ENCODE data around the gene ALDH4A1. TPM values are rescaled to one million over a fixed set of nuclear protein-coding genes. Genes with fewer than 3 reads are reported as not detected.

The ALDH4A1 gene
- total and polyA plus RNA-seq, 10 of the 15 experiments (the other 5 are each of a cell fraction or from before 2014, with no cell fraction given), result 0.06 to 25.5 (median 13.0) TPM

DNA sequence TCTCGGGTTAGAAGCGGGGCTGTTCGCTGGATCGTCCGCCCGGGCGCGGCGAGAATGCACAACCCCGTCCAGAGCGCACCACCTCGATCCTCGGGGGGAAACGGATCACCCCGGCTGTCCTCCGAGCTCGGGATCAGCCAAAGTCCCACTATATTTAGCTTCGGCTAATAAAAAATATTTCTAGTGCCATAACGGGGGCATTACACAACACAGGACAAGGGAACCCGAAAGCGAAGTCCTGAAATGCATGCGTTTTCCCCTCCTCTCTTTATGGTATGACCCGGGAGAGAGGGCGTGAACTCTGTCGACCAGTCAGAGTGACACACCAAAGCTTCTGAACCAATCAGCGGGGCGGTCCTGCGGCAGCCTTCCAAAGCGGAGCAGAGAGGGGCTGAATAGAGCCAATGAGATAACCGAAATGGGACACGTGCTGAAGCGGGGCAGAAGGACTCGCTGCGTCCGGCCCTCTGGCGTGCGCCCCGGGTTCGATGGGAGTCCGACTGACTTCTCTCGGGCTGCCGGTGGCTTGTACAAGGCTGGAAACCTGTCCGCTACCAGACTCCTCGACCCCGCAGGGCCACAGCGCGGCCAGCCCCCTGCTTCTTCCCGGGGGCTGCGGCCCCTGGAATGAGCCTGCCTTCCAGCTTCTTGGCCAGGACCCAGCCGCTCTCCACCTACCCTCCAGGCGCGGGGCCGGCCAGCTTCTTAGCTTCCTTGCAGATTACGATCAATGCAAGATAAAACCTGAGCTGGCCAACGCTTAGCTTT is at the start of gene ALDH4A1 (continued):
- 0 out of 2 replicates have a peak, but pooled peaks have one; percentile 46 for TF ChIP-seq RCOR1 (conservative IDR thresholded peaks at IDR 0.05; ENCODE audit: low read depth, low read length)
- TF ChIP-seq ZZZ3 (IDR thresholded peaks at IDR 0.05; ENCODE audit: control insufficient read depth, insufficient read length, low read depth), result no peak
- TF ChIP-seq, protein P1, sequence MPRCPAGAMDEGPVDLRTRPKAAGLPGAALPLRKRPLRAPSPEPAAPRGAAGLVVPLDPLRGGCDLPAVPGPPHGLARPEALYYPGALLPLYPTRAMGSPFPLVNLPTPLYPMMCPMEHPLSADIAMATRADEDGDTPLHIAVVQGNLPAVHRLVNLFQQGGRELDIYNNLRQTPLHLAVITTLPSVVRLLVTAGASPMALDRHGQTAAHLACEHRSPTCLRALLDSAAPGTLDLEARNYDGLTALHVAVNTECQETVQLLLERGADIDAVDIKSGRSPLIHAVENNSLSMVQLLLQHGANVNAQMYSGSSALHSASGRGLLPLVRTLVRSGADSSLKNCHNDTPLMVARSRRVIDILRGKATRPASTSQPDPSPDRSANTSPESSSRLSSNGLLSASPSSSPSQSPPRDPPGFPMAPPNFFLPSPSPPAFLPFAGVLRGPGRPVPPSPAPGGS (IDR thresholded peaks at IDR 0.05; ENCODE audit: borderline replicate concordance, insufficient read depth, low read depth, low read length, poor library complexity, severe bottlenecking), result no peak
- TF ChIP-seq, protein P2, sequence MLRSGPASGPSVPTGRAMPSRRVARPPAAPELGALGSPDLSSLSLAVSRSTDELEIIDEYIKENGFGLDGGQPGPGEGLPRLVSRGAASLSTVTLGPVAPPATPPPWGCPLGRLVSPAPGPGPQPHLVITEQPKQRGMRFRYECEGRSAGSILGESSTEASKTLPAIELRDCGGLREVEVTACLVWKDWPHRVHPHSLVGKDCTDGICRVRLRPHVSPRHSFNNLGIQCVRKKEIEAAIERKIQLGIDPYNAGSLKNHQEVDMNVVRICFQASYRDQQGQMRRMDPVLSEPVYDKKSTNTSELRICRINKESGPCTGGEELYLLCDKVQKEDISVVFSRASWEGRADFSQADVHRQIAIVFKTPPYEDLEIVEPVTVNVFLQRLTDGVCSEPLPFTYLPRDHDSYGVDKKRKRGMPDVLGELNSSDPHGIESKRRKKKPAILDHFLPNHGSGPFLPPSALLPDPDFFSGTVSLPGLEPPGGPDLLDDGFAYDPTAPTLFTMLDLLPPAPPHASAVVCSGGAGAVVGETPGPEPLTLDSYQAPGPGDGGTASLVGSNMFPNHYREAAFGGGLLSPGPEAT (IDR thresholded peaks at IDR 0.05; ENCODE audit: low read depth), result peak; percentile 92
- TF ChIP-seq, protein P3, sequence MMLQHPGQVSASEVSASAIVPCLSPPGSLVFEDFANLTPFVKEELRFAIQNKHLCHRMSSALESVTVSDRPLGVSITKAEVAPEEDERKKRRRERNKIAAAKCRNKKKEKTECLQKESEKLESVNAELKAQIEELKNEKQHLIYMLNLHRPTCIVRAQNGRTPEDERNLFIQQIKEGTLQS (IDR thresholded peaks at IDR 0.05; ENCODE audit: borderline replicate concordance, extremely low read depth, low read depth, low read length), result peak; percentile 76; the same call in 1 of the 2 replicates
- TF ChIP-seq, protein P4, sequence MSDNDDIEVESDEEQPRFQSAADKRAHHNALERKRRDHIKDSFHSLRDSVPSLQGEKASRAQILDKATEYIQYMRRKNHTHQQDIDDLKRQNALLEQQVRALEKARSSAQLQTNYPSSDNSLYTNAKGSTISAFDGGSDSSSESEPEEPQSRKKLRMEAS (IDR thresholded peaks at IDR 0.05; ENCODE audit: low read depth, low read length), result peak; percentile 87
- no peak for TF ChIP-seq SPI1 (IDR thresholded peaks at IDR 0.05; ENCODE audit: borderline replicate concordance, insufficient read depth, low read depth, low read length)
- TF ChIP-seq HDAC6 (IDR thresholded peaks at IDR 0.05; ENCODE audit: unreplicated experiment), result no peak
- TF ChIP-seq CHD1 (IDR thresholded peaks at IDR 0.05; ENCODE audit: low read depth, low read length), result peak; percentile 99
- TF ChIP-seq NFYB (IDR thresholded peaks at IDR 0.05; ENCODE audit: insufficient read depth, low read depth, low read length), result peak; percentile 94
- peak; percentile 83; the same call in 1 of the 2 replicates for TF ChIP-seq ZNF207 (IDR thresholded peaks at IDR 0.05; ENCODE audit: borderline replicate concordance)
- TF ChIP-seq ZNF24 (IDR thresholded peaks at IDR 0.05), result no peak
- TF ChIP-seq PAX8 (IDR thresholded peaks at IDR 0.05), result no peak
- no peak for TF ChIP-seq ZNF274 (IDR thresholded peaks at IDR 0.05; ENCODE audit: insufficient read depth, insufficient read length)
- TF ChIP-seq CBX3 (IDR thresholded peaks at IDR 0.05; ENCODE audit: borderline replicate concordance, low read depth), result no peak
- TF ChIP-seq GABPA (IDR thresholded peaks at IDR 0.05; ENCODE audit: low read depth), result no peak
- TF ChIP-seq NFIC (IDR thresholded peaks at IDR 0.05; ENCODE audit: low read depth, low read length), result no peak
- peak; percentile 99 for TF ChIP-seq SREBF1 (IDR thresholded peaks at IDR 0.05; ENCODE audit: low read length)
- TF ChIP-seq, protein P5, sequence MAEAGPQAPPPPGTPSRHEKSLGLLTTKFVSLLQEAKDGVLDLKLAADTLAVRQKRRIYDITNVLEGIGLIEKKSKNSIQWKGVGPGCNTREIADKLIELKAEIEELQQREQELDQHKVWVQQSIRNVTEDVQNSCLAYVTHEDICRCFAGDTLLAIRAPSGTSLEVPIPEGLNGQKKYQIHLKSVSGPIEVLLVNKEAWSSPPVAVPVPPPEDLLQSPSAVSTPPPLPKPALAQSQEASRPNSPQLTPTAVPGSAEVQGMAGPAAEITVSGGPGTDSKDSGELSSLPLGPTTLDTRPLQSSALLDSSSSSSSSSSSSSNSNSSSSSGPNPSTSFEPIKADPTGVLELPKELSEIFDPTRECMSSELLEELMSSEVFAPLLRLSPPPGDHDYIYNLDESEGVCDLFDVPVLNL (IDR thresholded peaks at IDR 0.05; ENCODE audit: low read depth, low read length), result no peak
- TF ChIP-seq EP300 (IDR thresholded peaks at IDR 0.05; ENCODE audit: borderline replicate concordance in 1 of 2, control insufficient read depth in 1 of 2, low read depth in 2 of 2, low read length in 2 of 2), result no peak
- TF ChIP-seq POLR2AphosphoS2 (IDR thresholded peaks at IDR 0.05; ENCODE audit: low read depth, low read length), result peak; percentile 48; the same call in 1 of the 2 replicates
- TF ChIP-seq LARP7 (IDR thresholded peaks at IDR 0.05), result peak; percentile 37; the same call in 1 of the 2 replicates
- TF ChIP-seq KDM1A (IDR thresholded peaks at IDR 0.05; ENCODE audit: borderline replicate concordance), result no peak
- TF ChIP-seq BRCA1 (IDR thresholded peaks at IDR 0.05; ENCODE audit: low read depth, low read length), result no peak
- TF ChIP-seq DPF2 (IDR thresholded peaks at IDR 0.05), result peak; percentile 30
- peak; percentile 76; the same call in 1 of the 2 replicates for TF ChIP-seq STAT1 (conservative IDR thresholded peaks at IDR 0.05)
- no peak for TF ChIP-seq YBX1 (IDR thresholded peaks at IDR 0.05)
